ENCODE results near the gene OPN1SW. TPM values are rescaled to one million over a fixed set of nuclear protein-coding genes. Genes with fewer than 3 reads are reported as not detected.

The OPN1SW gene
- total and polyA plus RNA-seq, 9 of the 15 experiments (the other 6 are each of a cell fraction or from before 2014, with no cell fraction given) = 0.84 to 1.0 TPM; not detected in 7

DNA sequence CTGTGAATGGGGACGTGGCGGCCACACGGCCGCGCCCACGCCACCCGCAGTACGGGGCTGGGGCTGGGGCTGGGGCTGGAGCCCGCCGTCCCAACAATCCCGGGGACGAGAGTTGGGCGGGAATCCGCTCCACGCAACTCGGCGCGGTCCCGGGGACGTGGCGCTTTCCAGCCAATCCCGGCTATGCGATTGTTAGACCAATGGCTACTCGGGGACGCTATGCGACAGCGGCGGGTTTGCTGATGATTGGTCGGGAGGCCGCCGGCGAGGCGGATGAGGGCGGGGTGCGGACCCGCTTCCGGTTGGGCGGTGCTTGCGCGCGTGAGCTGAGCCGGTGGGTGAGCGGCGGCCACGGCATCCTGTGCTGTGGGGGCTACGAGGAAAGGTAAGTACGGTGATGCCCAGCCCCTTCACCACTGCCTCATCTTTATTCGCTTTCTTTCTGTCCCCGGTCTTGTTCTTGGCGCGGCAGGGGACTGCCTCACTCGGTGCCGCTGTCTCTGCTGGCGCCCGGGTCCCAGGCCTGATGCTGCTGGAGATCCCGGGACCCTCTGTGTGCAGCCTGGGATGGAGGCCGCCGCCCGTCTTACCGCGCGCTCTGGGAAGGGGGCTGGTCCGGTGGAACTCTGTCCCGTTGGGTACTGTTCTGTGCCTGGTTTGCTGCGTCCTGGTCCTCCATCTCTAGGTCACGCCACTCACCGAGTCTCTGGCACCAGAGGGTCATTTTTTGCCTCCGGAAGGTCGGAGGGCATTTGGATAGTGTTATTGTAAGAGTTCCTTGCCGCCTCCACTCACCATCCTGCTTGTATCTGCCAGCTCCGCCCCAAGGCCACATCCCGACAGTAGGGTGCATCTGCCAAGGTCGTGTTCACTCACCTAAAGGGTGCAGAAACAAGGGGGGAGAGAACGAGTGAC is 36.3 kb downstream of the OPN1SW start, which contains the start of gene CALU (continued):
- TF ChIP-seq ZNF436 (CRISPR knock-in tag; IDR thresholded peaks at IDR 0.05) (no peak), ZNF24 (IDR thresholded peaks at IDR 0.05) (no peak; the same call in 1 of the 2 replicates), ZNF263 (CRISPR knock-in tag; IDR thresholded peaks at IDR 0.05; ENCODE audit: borderline replicate concordance) (peak; percentile 67; the same call in 1 of the 2 replicates), PPARD (CRISPR knock-in tag; IDR thresholded peaks at IDR 0.05) (no peak), ZNF551 (CRISPR knock-in tag; IDR thresholded peaks at IDR 0.05) (no peak), TBP (optimal IDR thresholded peaks at IDR 0.05; ENCODE audit: low read depth, low read length) (peak; percentile 78), TARDBP (IDR thresholded peaks at IDR 0.05) (peak; percentile 91; the same call in 1 of the 2 replicates), ZNF785 (CRISPR knock-in tag; IDR thresholded peaks at IDR 0.05) (no peak), ZNF146 (CRISPR knock-in tag; IDR thresholded peaks at IDR 0.05; ENCODE audit: unreplicated experiment) (no peak), NR4A1 (CRISPR knock-in tag; IDR thresholded peaks at IDR 0.05) (peak; percentile 59; the same call in 1 of the 2 replicates), NR4A1 (tag; IDR thresholded peaks at IDR 0.05) (peak; percentile 30; the same call in 1 of the 2 replicates), NFE2L1 (tag; IDR thresholded peaks at IDR 0.05; ENCODE audit: borderline replicate concordance, low read depth) (no peak), TAF15 (IDR thresholded peaks at IDR 0.05; ENCODE audit: low read depth, low read length) (no peak), MCM2 (IDR thresholded peaks at IDR 0.05; ENCODE audit: low read depth) (no peak), CBX8 (IDR thresholded peaks at IDR 0.05; ENCODE audit: borderline replicate concordance, extremely low read depth, low read depth, low read length, poor library complexity, severe bottlenecking) (no peak)
- TF ChIP-seq, protein P1, sequence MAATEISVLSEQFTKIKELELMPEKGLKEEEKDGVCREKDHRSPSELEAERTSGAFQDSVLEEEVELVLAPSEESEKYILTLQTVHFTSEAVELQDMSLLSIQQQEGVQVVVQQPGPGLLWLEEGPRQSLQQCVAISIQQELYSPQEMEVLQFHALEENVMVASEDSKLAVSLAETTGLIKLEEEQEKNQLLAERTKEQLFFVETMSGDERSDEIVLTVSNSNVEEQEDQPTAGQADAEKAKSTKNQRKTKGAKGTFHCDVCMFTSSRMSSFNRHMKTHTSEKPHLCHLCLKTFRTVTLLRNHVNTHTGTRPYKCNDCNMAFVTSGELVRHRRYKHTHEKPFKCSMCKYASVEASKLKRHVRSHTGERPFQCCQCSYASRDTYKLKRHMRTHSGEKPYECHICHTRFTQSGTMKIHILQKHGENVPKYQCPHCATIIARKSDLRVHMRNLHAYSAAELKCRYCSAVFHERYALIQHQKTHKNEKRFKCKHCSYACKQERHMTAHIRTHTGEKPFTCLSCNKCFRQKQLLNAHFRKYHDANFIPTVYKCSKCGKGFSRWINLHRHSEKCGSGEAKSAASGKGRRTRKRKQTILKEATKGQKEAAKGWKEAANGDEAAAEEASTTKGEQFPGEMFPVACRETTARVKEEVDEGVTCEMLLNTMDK (IDR thresholded peaks at IDR 0.05; ENCODE audit: borderline replicate concordance, insufficient read depth, low read depth, low read length, poor library complexity, severe bottlenecking) = peak; percentile 12
- TF ChIP-seq, protein P2, sequence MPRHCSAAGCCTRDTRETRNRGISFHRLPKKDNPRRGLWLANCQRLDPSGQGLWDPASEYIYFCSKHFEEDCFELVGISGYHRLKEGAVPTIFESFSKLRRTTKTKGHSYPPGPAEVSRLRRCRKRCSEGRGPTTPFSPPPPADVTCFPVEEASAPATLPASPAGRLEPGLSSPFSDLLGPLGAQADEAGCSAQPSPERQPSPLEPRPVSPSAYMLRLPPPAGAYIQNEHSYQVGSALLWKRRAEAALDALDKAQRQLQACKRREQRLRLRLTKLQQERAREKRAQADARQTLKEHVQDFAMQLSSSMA (CRISPR knock-in tag; IDR thresholded peaks at IDR 0.05) = no peak
- TF ChIP-seq, protein P3, sequence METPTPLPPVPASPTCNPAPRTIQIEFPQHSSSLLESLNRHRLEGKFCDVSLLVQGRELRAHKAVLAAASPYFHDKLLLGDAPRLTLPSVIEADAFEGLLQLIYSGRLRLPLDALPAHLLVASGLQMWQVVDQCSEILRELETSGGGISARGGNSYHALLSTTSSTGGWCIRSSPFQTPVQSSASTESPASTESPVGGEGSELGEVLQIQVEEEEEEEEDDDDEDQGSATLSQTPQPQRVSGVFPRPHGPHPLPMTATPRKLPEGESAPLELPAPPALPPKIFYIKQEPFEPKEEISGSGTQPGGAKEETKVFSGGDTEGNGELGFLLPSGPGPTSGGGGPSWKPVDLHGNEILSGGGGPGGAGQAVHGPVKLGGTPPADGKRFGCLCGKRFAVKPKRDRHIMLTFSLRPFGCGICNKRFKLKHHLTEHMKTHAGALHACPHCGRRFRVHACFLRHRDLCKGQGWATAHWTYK (CRISPR knock-in tag; IDR thresholded peaks at IDR 0.05) = peak; percentile 51
- TF ChIP-seq, protein P4, sequence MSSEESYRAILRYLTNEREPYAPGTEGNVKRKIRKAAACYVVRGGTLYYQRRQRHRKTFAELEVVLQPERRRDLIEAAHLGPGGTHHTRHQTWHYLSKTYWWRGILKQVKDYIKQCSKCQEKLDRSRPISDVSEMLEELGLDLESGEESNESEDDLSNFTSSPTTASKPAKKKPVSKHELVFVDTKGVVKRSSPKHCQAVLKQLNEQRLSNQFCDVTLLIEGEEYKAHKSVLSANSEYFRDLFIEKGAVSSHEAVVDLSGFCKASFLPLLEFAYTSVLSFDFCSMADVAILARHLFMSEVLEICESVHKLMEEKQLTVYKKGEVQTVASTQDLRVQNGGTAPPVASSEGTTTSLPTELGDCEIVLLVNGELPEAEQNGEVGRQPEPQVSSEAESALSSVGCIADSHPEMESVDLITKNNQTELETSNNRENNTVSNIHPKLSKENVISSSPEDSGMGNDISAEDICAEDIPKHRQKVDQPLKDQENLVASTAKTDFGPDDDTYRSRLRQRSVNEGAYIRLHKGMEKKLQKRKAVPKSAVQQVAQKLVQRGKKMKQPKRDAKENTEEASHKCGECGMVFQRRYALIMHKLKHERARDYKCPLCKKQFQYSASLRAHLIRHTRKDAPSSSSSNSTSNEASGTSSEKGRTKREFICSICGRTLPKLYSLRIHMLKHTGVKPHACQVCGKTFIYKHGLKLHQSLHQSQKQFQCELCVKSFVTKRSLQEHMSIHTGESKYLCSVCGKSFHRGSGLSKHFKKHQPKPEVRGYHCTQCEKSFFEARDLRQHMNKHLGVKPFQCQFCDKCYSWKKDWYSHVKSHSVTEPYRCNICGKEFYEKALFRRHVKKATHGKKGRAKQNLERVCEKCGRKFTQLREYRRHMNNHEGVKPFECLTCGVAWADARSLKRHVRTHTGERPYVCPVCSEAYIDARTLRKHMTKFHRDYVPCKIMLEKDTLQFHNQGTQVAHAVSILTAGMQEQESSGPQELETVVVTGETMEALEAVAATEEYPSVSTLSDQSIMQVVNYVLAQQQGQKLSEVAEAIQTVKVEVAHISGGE (CRISPR knock-in tag; IDR thresholded peaks at IDR 0.05) = peak in 1 of 3 experiments; percentile 62; a peak in 1 of 6 replicates

Measured in K562 (cell line).